GM06990 (cell line): ENCODE measurements around the gene TCF12.

Source experiments
- DNase-seq: peaks from one replicate; pipeline ENCODE4 v3.0.0-alpha.2; 2011; ENCODE audit not compliant: insufficient read length; ENCODE audit errors: extremely low read depth
- H3K27me3 ChIP-seq: replicated peaks from 2 replicates; pipeline ENCODE4 v1.6.0; 2011; ENCODE audit warnings: low read length; ENCODE audit not compliant: control insufficient read depth, insufficient read depth
- H3K36me3 ChIP-seq: 2 replicates; pipeline ENCODE4 v1.5.1; 2011; ENCODE audit warnings: low read length; ENCODE audit not compliant: control insufficient read depth, insufficient read depth
- H3K4me3 ChIP-seq: replicated peaks from 2 replicates; pipeline ENCODE4 v1.5.1; 2011; ENCODE audit warnings: low read depth, mild to moderate bottlenecking, control low read depth, low read length
- TF ChIP-seq, protein P1 (sequence below): IDR thresholded peaks from 2 replicates; pipeline ENCODE4 v1.5.1; 2011; ENCODE audit warnings: low read length, control low read depth, mild to moderate bottlenecking, inconsistent platforms; ENCODE audit not compliant: insufficient read depth, poor library complexity, severe bottlenecking

TCF12 gene

GRCh38 chr15:57045741-57046382 lies 127.4 kb downstream of the TCF12 start:
- Histone ChIP-seq H3K4me3 (no peak overlapping the region), H3K27me3 (no peaks in the 10 kb centered on the region), H3K36me3 (no peaks in the 10 kb centered on the region)
- DNase-seq: peak; percentile 45
- TF ChIP-seq, protein P1, sequence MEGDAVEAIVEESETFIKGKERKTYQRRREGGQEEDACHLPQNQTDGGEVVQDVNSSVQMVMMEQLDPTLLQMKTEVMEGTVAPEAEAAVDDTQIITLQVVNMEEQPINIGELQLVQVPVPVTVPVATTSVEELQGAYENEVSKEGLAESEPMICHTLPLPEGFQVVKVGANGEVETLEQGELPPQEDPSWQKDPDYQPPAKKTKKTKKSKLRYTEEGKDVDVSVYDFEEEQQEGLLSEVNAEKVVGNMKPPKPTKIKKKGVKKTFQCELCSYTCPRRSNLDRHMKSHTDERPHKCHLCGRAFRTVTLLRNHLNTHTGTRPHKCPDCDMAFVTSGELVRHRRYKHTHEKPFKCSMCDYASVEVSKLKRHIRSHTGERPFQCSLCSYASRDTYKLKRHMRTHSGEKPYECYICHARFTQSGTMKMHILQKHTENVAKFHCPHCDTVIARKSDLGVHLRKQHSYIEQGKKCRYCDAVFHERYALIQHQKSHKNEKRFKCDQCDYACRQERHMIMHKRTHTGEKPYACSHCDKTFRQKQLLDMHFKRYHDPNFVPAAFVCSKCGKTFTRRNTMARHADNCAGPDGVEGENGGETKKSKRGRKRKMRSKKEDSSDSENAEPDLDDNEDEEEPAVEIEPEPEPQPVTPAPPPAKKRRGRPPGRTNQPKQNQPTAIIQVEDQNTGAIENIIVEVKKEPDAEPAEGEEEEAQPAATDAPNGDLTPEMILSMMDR: no peak

GRCh38 chr15:57048930-57049549 lies 130.6 kb downstream of the TCF12 start:
- TF ChIP-seq, protein P1: no peak
- no peak for DNase-seq
- H3K27me3 ChIP-seq: no peaks in the 10 kb centered on the region
- H3K36me3 ChIP-seq: no peaks in the 10 kb centered on the region
- no peak overlapping the region for H3K4me3 ChIP-seq

DNA sequence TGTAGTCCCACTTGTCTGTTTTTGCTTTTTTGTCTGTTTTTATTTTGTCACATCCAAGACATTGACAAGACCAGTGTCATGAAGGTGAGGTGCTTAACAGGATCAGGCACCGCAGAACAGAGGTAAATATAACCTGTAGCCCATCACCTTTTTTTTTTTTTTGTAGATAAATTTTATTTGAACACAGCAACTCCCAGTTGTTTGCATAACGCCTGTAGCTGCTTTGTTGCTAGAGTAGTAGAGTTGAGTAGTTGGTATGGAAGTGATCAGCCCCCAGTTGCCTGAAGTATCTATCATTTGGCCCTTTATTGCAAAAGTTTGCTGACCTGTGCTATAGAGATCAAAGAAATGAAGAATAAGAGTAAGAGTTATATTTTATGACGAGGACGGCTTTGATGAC lies 135.0 kb downstream of the TCF12 start:
- Histone ChIP-seq H3K4me3 (no peak overlapping the region), H3K27me3 (no peaks in the 10 kb centered on the region), H3K36me3 (no peaks in the 10 kb centered on the region)
- TF ChIP-seq, protein P1: no peak
- DNase-seq: no peak

- no peaks in the 10 kb centered on the region for H3K36me3 ChIP-seq
- DNase-seq: no peak
- H3K27me3 ChIP-seq: no peaks in the 10 kb centered on the region
- TF ChIP-seq, protein P1: no peak
- H3K4me3 ChIP-seq: no peak overlapping the region
These were observed 135.8 kb downstream of the TCF12 start for GRCh38 chr15:57054204-57054750.

DNA sequence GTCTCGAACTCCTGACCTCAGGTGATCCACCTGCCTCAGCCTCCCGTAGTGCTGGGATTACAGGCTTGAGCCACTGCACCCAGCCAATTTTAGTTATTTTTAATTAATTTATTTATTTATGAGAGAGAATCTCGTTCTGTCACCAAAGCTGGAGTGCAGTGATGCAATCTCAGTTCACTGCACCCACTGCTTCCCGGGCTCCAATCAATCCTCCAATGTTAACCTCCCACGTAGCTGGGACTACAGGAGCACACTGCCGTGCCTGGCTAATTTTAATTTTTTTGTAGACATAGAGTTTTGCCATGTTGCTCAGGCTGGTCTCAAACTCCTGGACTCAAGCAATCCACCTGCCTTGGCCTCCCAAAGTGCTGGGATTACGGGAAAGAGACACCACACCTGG lies 137.9 kb downstream of the TCF12 start:
- TF ChIP-seq, protein P1: no peak

More for the DNA sequence above, 137.9 kb downstream of the TCF12 start:
- no peak for DNase-seq
- Histone ChIP-seq H3K27me3 (no peaks in the 10 kb centered on the region), H3K36me3 (no peaks in the 10 kb centered on the region), H3K4me3 (no peak overlapping the region)
